Naive B cell (primary cell): Measurements from ENCODE around the gene RAB5B. TPM values are rescaled to one million over a fixed set of nuclear protein-coding genes. Genes with fewer than 3 reads are reported as not detected.
"Not testable (repeated sequence)": the region's sequence is repeated elsewhere in the genome, so short reads cannot be mapped to it uniquely, and the experiment has no call there.

Experiments
- ATAC-seq, 2 donors: fragments of 150-1000 bp; cut with Tn5 transposase; 2 replicates each; pipeline ENCODE4 v1.10.0; 2021; ENCODE audit warnings: low read depth in 2 of 2, mild to moderate bottlenecking in 2 of 2, moderate library complexity in 2 of 2
- DNase-seq: peaks from one replicate; pipeline ENCODE4 v3.0.0; 2022
- H3K27ac Mint-ChIP-seq, 6 donors: one replicate each; pipeline ENCODE4 v1.8.0; 2020 to 2022; ENCODE audit warnings: mild to moderate bottlenecking in 6 of 6, mixed read lengths in 6 of 6, moderate library complexity in 5 of 6, inconsistent platforms in 2 of 6
- H3K27me3 Mint-ChIP-seq, 3 donors: one replicate each; pipeline ENCODE4 v1.8.0; 2021 to 2022; ENCODE audit warnings: mixed read lengths in 3 of 3, mild to moderate bottlenecking in 1 of 3
- H3K36me3 Mint-ChIP-seq, 2 donors: one replicate each; pipeline ENCODE4 v1.8.0; 2020 to 2022; ENCODE audit warnings: mixed read lengths in 2 of 2, inconsistent platforms in 1 of 2, mild to moderate bottlenecking in 1 of 2
- H3K4me1 Mint-ChIP-seq, 3 donors: one replicate each; pipeline ENCODE4 v1.8.0; 2020 to 2022; ENCODE audit warnings: mixed read lengths in 3 of 3, inconsistent platforms in 1 of 3, mild to moderate bottlenecking in 1 of 3, moderate library complexity in 1 of 3
- H3K4me3 Mint-ChIP-seq, 8 donors: one replicate each; pipeline ENCODE4 v1.8.0; 2020 to 2022; ENCODE audit warnings: mild to moderate bottlenecking in 8 of 8, mixed read lengths in 8 of 8, moderate library complexity in 8 of 8, inconsistent platforms in 2 of 8
- H3K9me3 Mint-ChIP-seq, 7 donors: one replicate each; pipeline ENCODE4 v1.8.0; 2020 to 2022; ENCODE audit warnings: mixed read lengths in 7 of 7, mild to moderate bottlenecking in 5 of 7, inconsistent platforms in 2 of 7, moderate library complexity in 1 of 7
- polyA plus RNA-seq, 6 donors: library from polyadenylated mRNA; unstranded; fragments of 300-500 nt; fragmentation: Illumina TruSeq; gene quantifications; one replicate each; pipeline ENCODE4 v1.2.3, GENCODE V29; 2021; ENCODE audit warnings: low read depth in 6 of 6

Gene RAB5B
- polyA plus RNA-seq, 6 donors from 2014 or later: 58.4 to 77.7 (median 68.8) TPM

- peak overlapping the region; percentile 12 to 100 (median 90) for H3K27ac Mint-ChIP-seq
- H3K4me3 Mint-ChIP-seq: peak overlapping the region; percentile 91 to 100 (median 99)
- ATAC-seq (no peak), DNase-seq (no peak)
- H3K36me3 Mint-ChIP-seq: peaks cover 7 to 8% of the 10 kb centered on the region in 2 donors
- H3K4me1 Mint-ChIP-seq: peaks cover 17 to 31% (median 17%) of the 10 kb centered on the region in 3 donors
- no peaks in the 10 kb centered on the region for H3K27me3 Mint-ChIP-seq
- H3K9me3 Mint-ChIP-seq: no peaks in the 10 kb centered on the region
Observed at GRCh38 chr12:56040963-56041551, 67.2 kb downstream of the RAB5B start.

DNA sequence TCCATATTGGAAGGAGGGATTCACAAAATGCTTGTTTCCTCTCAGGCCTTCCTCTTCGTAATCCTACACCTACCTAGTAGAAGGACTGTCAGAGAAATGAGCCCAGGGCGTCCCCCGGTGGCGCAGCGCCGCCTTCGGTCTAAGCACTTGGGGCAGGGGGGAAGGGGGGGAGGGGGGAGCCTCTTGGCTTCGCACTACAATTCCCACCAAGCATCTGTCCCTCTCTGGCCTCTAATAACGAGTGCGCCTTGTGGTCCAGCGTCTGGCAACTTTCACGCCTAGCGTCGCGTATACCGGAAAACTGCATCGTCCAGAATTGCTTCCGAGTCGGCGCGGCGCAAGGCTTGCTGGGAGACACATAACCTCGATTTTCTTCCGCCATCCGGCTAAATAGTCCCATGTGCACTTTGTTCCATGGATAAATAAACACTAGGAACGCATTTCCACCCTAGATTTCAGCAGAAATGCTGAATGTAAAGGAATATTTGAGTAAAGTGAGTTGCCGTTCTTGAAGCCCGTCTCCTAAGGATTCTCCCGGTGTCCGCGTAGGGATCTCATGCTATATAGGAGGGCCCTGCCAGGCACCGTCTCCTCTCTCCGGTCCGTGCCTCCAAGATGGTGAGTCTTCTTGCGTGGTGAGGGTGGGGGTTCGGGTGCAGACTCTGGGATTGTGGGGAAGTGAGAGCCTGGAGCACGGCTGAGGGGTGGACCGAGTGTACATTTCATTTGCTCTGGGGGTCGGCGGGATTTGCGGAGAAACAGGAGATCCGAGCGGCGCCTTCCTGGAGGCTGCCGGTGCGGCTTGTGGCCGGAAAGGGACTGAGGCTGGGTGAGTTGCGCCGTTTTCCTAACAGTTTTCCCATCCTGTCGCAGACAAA is 67.9 kb downstream of the RAB5B start, which contains the start of gene RPS26:
RPS26 (plus strand) TSS at position 367 of the 878 bp plus-strand sequence; CDS start at position 616, 249 bp downstream.
- peak; percentile 93 to 95 for ATAC-seq
- peak; percentile 93 for DNase-seq
- no peaks in the 10 kb centered on the region for H3K9me3 Mint-ChIP-seq
- H3K27ac Mint-ChIP-seq: peak within 1 kb of the TSS; percentile 97 to 100 (median 98)
- H3K4me3 Mint-ChIP-seq: peak within 1 kb of the TSS; percentile 91 to 100 (median 99)
- no peaks in the 10 kb centered on the region for H3K27me3 Mint-ChIP-seq
- H3K4me1 Mint-ChIP-seq: peaks cover 17 to 37% (median 23%) of the 10 kb centered on the region in 3 donors
- peaks cover 7 to 8% of the 10 kb centered on the region in 2 donors for H3K36me3 Mint-ChIP-seq

GRCh38 chr12:56042430-56042813 is 68.5 kb downstream of the RAB5B start:
- DNase-seq, H3K36me3 Mint-ChIP-seq, H3K9me3 Mint-ChIP-seq, ATAC-seq, H3K27me3 Mint-ChIP-seq: not testable (repeated sequence)
- H3K4me3 Mint-ChIP-seq: peak overlapping the region; percentile 91 to 100 (median 99)
- H3K4me1 Mint-ChIP-seq: peaks cover 17 to 43% (median 23%) of the 10 kb centered on the region in 3 donors
- H3K27ac Mint-ChIP-seq: peak overlapping the region; percentile 97 to 100 (median 98)

DNA sequence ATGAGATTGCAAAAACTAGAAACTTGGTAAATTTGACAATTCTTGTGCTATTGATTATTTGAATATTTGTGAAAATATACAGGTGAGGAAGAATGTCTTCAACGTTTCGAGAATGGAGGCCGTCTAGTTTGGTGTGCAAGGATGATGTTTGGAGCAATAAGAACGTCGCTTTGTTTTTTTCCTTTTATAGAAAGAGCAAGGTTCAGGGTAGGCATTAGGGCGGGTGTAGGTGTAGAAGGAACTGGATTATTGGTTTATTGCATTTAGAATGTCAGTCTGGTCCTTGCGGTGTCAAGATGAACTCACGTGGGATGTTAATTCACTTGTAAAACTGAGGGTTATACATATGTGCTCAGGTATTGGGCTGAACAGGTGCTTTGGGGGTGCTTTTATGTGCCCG is 69.0 kb downstream of the RAB5B start:
- DNase-seq (no peak), ATAC-seq (no peak)
- peak overlapping the region; percentile 91 to 100 (median 99) for H3K4me3 Mint-ChIP-seq
- no peaks in the 10 kb centered on the region for H3K27me3 Mint-ChIP-seq
- H3K27ac Mint-ChIP-seq: peak overlapping the region; percentile 64 to 100 (median 94)
- peaks cover 17 to 44% (median 23%) of the 10 kb centered on the region in 3 donors for H3K4me1 Mint-ChIP-seq
- no peaks in the 10 kb centered on the region for H3K9me3 Mint-ChIP-seq
- H3K36me3 Mint-ChIP-seq: peaks cover 5 to 7% of the 10 kb centered on the region in 2 donors

Other genes with a start within 250 kb of the RAB5B start
- gene CD63, start 245.1 kb upstream of the RAB5B start, polyA plus RNA-seq: 100 to 1,000 TPM; 115 to 150 (median 142) TPM
- gene GDF11, start 231.0 kb upstream of the RAB5B start, polyA plus RNA-seq: 1 to 10 TPM in 3 of 6 donors, under 1 TPM in 3; 0.40 to 1.4 (median 0.83) TPM
- 100 to 1,000 TPM in 4 of 6 donors, 10 to 100 TPM in 2; 92.8 to 128 (median 106) TPM for gene SARNP, start 156.4 kb upstream of the RAB5B start, polyA plus RNA-seq
- 100 to 1,000 TPM in 3 of 6 donors, 10 to 100 TPM in 3; 73.9 to 114 (median 98.1) TPM for gene ORMDL2, start 156.0 kb upstream of the RAB5B start, polyA plus RNA-seq
- 10 to 100 TPM; 29.0 to 46.9 (median 37.4) TPM for gene DNAJC14, start 144.5 kb upstream of the RAB5B start, polyA plus RNA-seq
- under 1 TPM in 1 of 6 donors, not detected in 5; 0.21 TPM for gene MMP19, start 131.1 kb upstream of the RAB5B start, polyA plus RNA-seq
- 10 to 100 TPM; 60.7 to 88.1 (median 76.5) TPM for gene PYM1, start 46.2 kb upstream of the RAB5B start, polyA plus RNA-seq
- gene DGKA, start 42.9 kb upstream of the RAB5B start, polyA plus RNA-seq: 100 to 1,000 TPM in 1 of 6 donors, 10 to 100 TPM in 5; 64.0 to 119 (median 65.9) TPM
- under 1 TPM in 1 of 6 donors, not detected in 5; 0.38 TPM for gene PMEL, start 8.0 kb upstream of the RAB5B start, polyA plus RNA-seq
- 10 to 100 TPM in 5 of 6 donors, 1 to 10 TPM in 1; 10.0 to 18.6 (median 11.9) TPM for gene CDK2, start 7.2 kb upstream of the RAB5B start, polyA plus RNA-seq
- gene SUOX, start 23.2 kb downstream of the RAB5B start, polyA plus RNA-seq: under 1 TPM in 4 of 6 donors, not detected in 2; 0.18 to 0.58 (median 0.31) TPM
- gene IKZF4, start 47.0 kb downstream of the RAB5B start, polyA plus RNA-seq: under 1 TPM in 5 of 6 donors, not detected in 1; 0.14 to 0.32 (median 0.25) TPM
- 100 to 1,000 TPM; 199 to 764 (median 532) TPM for gene RPS26, start 67.8 kb downstream of the RAB5B start, polyA plus RNA-seq
- not detected for gene ERBB3, start 106.1 kb downstream of the RAB5B start, polyA plus RNA-seq
- 100 to 1,000 TPM; 124 to 141 (median 132) TPM for gene PA2G4, start 130.5 kb downstream of the RAB5B start, polyA plus RNA-seq
- gene RPL41, start 142.6 kb downstream of the RAB5B start, polyA plus RNA-seq: 1,000 to 10,000 TPM; 5,503 to 9,903 (median 8,851) TPM
- gene ZC3H10, start 144.2 kb downstream of the RAB5B start, polyA plus RNA-seq: 1 to 10 TPM; 1.0 to 7.8 (median 3.4) TPM
- gene ESYT1, start 154.2 kb downstream of the RAB5B start, polyA plus RNA-seq: 100 to 1,000 TPM; 145 to 293 (median 196) TPM
- gene MYL6B, start 178.5 kb downstream of the RAB5B start, polyA plus RNA-seq: 10 to 100 TPM; 14.2 to 35.1 (median 20.2) TPM
- gene MYL6, start 184.3 kb downstream of the RAB5B start, polyA plus RNA-seq: 1,000 to 10,000 TPM; 1,680 to 2,679 (median 1,914) TPM
- gene SMARCC2, start 215.4 kb downstream of the RAB5B start, polyA plus RNA-seq: 100 to 1,000 TPM in 1 of 6 donors, 10 to 100 TPM in 5; 33.3 to 112 (median 64.8) TPM
- gene RNF41, start 247.8 kb downstream of the RAB5B start, polyA plus RNA-seq: 100 to 1,000 TPM in 5 of 6 donors, 10 to 100 TPM in 1; 95.2 to 136 (median 109) TPM